ENCODE results near the gene CAD.

Gene CAD

DNA sequence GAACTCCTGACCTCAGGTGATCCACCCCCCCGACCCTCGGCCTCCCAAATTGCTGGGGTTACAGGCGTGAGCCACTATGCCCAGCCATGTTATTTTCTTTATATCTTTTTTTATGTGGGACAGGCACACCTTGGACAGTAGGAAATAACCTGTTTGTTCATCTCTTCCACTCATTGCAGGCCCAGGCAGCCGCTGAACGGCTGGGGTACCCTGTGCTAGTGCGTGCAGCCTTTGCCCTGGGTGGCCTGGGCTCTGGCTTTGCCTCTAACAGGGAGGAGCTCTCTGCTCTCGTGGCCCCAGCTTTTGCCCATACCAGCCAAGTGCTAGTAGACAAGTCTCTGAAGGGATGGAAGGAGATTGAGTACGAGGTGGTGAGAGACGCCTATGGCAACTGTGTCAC is 8.4 kb downstream of the CAD start:
- no peak for DNase-seq (ENCODE audit: low read depth)

DNA sequence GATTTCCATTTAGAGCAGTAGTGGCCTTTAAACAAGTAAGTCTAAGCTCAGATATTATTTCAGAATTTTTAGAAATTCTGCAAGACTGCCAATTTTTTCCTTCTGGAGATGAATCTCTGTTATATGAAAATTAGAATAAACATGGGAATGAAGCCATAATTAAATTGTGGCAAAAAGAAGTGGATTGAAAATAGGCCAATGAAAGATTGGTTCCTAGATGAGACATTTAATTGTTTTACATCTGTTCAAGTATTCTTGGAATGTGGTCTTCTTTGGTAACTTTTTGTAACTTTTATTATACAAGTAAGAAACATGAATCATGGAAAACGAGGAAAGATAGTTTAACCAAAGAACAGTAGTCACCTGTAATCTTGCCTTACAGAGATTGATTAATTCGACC is 10.3 kb downstream of the CAD start:
- no peak for DNase-seq (ENCODE audit: low read depth)

DNA sequence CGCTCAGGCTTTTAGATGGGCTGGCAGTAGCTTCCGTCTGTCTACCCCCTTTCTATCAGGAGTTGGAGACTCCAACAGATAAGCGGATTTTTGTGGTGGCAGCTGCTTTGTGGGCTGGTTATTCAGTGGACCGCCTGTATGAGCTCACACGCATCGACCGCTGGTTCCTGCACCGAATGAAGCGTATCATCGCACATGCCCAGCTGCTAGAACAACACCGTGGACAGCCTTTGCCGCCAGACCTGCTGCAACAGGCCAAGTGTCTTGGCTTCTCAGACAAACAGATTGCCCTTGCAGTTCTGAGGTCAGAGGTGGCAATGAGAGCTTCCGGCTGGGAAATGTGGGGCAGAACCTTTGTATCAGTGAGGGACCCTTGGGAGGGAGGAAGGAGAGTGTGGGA is 14.8 kb downstream of the CAD start:
- DNase-seq (ENCODE audit: low read depth), result no peak

DNA sequence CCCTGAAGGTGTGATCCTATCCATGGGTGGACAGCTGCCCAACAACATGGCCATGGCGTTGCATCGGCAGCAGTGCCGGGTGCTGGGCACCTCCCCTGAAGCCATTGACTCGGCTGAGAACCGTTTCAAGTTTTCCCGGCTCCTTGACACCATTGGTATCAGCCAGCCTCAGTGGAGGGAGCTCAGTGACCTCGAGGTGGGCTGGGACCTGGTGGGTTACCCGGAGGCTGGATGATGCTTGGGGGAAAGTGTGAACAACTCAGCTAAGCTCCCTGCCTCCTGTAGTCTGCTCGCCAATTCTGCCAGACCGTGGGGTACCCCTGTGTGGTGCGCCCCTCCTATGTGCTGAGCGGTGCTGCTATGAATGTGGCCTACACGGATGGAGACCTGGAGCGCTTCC is 16.2 kb downstream of the CAD start:
- DNase-seq (ENCODE audit: low read depth), result no peak

DNA sequence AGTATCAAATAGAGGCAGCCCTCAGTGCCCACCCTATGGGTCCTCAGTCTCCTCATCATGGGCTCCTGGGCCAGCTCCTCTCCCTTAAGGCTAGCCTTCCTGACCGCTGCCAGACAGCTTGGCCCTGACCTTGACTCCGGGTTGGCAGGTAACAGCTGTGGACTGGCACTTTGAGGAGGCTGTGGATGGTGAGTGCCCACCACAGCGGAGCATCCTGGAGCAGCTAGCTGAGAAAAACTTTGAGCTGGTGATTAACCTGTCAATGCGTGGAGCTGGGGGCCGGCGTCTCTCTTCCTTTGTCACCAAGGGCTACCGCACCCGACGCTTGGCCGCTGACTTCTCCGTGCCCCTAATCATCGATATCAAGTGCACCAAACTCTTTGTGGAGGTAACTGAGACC is 19.0 kb downstream of the CAD start:
- DNase-seq (ENCODE audit: low read depth), result no peak

DNA sequence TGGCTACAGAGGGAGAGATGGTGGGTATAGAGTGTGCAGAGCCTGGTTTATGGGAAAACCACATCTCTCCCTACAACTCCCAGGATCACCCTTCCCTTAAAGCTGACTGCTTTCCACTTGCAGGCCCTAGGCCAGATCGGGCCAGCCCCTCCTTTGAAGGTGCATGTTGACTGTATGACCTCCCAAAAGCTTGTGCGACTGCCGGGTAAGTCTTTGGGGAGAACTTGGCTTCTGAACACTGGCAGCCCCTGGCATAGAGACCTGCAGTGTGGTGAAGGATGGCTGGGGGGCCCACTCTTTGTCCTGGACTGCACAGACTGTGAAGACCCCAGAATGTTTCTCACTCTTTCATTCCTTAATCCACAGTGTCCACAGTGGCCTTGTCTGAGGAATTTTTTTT is 19.5 kb downstream of the CAD start:
- no peak for DNase-seq (ENCODE audit: low read depth)

DNA sequence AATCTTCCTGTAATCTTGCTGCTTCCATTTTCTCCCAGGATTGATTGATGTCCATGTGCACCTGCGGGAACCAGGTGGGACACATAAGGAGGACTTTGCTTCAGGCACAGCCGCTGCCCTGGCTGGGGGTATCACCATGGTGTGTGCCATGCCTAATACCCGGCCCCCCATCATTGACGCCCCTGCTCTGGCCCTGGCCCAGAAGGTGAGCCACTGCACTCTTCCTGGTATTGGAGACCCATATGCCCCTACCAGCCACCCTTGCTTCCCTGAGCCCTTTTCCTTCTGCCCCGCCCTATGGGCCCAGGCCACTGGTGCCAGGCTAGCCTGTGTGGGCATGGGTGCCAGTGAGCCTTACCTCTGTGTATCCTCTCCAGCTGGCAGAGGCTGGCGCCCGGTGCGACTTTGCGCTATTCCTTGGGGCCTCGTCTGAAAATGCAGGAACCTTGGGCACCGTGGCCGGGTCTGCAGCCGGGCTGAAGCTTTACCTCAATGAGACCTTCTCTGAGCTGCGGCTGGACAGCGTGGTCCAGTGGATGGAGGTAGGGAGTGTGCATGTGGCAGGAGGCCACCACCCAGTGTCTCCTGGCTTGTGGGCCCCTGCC is 20.3 kb downstream of the CAD start:
- no peak for DNase-seq (ENCODE audit: low read depth)

DNA sequence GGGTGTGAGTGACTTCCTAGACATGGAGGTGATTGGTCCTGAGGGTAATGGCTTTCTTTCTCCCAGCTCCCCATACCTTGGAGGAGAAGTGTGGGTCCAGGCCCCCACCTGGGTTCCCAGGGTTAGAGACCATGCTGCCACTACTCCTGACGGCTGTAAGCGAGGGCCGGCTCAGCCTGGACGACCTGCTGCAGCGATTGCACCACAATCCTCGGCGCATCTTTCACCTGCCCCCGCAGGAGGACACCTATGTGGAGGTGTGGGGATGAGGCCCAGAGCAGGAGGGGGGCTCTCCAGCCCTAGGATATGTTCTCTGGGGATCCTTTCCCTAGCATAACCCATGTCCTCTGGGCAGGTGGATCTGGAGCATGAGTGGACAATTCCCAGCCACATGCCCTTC is 21.8 kb downstream of the CAD start:
- DNase-seq (ENCODE audit: low read depth), result no peak

DNA sequence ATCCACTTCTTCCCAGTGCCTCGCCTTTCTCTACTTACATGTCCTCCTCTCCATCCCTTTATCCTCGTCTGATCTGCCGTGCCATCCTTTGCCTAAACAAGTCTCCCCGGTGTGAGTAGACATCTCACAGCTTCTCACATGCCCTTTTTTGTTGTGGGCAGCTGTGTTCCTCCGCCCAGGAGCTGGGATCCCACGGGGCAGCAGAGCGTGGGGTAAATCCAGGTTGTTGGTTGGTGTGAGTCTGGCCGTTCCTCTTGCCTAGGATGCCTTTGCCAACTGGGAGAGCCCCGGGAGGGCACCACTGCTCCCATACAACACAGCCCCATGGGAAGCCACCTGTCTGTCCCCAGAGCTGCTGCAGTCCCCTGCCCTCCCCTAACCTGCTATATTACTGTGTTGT is 23.2 kb downstream of the CAD start:
- no peak for DNase-seq (ENCODE audit: low read depth)

DNA sequence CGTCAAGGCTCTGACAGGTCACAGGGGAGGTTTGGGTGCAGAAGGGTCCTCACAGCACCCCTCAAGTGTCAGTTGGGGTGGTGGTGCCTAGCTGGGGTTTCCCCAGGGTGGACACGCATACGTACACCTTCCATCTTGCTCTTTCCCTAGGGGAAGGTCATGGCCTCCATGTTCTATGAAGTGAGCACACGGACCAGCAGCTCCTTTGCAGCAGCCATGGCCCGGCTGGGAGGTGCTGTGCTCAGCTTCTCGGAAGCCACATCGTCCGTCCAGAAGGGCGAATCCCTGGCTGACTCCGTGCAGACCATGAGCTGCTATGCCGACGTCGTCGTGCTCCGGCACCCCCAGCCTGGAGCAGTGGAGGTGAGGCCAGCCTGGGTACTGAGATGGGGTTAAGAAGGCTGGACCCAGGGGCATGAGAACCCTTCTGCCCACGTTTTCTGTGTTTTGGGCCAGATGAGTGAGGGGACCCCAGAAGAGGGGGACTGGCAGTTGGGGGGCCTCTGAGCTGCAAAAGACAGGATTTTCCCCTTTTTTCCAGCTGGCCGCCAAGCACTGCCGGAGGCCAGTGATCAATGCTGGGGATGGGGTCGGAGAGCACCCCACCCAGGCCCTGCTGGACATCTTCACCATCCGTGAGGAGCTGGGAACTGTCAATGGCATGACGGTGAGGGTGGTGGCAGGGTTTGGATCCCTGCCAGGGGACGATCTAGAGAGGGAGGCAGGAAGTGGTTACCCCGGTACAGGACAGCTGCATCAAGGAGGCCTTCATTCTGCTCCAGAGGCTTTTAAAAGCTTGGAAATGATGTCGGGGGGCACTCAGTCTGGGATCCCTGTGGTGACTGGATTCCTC is 24.8 kb downstream of the CAD start:
- no peak for DNase-seq (ENCODE audit: low read depth)

DNA sequence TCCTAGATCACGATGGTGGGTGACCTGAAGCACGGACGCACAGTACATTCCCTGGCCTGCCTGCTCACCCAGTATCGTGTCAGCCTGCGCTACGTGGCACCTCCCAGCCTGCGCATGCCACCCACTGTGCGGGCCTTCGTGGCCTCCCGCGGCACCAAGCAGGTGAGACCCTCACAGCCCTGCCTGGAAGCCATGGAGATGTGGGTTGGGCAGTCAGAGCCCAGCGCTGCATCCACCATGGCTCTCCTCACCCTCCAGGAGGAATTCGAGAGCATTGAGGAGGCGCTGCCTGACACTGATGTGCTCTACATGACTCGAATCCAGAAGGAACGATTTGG is 25.4 kb downstream of the CAD start:
- no peak for DNase-seq (ENCODE audit: low read depth)

DNA sequence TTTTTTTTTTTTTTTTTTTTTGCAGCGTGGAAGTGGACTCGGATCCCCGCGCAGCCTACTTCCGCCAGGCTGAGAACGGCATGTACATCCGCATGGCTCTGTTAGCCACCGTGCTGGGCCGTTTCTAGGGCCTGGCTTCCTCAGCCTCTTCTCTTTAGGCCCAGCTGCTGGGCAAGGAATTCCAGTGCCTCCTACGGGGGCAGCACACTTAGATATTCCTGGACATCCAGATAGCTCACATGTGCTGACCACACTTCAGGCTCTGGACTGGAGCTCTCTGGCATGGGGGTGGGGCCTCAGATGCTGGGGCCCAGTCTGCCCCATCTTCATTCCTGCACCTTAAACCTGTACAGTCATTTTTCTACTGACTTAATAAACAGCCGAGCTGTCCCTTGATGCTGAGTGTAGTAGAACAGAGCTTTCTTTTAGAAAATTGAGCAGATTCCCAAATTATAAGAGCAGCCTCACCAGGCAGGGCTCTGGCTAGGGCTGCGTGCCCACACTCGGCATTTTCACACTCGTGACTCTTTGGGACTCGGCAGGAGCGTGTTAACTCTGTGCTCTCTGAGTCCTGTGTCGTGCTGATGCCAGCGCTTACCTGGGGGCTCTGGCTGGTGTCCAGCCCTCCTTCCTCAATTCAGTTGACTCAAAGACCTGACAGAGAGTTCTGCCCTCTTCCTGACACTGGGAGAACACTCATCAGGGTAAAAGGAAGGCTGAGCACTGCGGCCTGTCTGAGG is 26.4 kb downstream of the CAD start:
- DNase-seq (ENCODE audit: low read depth), result no peak

DNA sequence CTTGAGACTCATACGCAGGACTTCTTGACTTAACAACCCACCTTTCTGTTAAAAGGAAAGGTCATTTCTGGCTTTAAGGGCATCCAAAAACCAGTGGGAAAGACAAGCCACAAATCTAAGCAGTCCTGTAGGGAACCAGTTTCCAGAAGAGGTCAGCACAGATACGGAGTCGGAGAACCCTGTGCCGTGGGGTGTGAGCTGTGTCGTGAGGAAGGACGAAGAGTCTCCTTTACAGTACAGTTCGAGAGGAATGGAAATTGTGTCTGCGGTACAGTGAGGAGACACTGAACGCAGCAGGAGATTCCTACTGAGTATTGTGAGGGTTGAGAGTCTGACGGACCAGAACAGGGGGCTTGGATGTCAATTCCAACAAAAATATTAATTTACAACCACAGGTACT is 27.9 kb downstream of the CAD start:
- no peak for DNase-seq (ENCODE audit: low read depth)

DNA sequence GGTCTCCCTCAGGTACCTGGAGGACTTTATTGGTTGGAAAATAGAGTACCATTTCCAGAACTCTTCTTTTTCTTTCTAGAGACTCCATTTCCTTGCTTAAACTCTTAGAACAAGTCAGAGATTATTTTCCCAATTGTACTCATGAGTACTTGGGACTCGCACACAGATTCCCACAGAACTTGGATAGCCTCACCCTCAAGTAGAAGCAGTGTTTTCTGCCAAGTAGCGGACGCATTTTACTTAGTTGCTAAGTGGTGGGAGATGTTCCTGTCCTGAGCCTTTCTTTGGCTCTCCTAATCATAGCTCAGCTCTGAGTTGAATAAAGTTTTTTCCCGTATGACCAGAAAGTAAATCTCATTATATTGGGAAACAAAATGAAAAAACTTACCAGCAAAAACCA is 28.5 kb downstream of the CAD start:
- DNase-seq (ENCODE audit: low read depth), result no peak

DNA sequence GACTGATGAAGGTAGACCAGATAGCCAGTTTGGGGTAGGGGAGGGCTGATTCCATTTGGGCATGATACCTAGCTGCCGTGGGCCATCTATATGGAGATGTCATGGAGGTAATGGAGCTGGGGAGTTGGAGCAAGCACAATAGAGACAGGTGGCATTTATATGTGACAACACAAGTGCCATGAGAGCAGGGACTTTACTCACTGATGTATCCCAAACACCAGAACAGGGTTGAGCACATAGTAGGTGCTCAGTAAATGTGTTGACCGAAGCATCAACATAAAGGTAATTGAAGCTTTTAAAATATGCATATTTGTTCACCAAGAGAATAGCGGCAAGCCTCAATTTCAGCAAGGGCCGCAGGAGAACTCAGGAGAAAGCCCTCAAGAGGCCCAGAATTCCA is 30.7 kb downstream of the CAD start:
- no peak for DNase-seq (ENCODE audit: low read depth)

DNA sequence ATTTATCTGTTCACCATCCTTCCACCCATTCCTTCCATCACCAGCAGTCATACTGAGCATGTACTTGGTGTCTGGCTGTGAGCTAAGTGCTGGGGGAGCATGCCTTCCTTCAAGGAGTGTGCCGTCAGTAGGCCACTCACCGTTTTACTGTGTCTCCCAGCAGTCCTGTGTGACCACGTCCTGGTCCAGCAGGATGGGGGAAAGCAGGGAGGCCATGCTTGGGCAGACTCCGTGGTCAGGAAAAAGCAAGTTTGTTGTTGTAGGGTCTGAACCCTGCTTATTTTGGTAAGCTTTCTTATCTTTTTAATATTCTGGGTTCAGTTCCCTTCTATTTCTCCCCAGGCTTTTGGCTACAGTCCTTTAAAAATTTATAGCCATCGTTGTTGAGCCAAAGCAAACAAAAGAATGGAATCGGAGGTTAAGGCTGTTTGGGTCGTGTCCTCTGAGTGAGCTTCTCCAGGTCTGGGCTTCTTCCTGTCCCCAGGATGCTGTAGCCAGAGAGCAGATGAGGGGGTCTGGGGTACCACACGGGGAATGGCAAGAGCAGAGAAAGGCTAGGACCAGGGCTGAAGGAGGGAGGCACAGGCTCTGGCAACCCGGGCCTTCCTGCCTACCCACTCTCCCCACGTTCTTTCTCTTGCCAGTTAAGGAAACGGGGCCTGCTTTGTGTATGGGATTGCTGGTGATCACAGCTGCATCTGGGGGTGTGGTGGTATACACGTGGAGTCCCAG is 32.2 kb downstream of the CAD start:
- DNase-seq (ENCODE audit: low read depth), result peak; percentile 25

DNA sequence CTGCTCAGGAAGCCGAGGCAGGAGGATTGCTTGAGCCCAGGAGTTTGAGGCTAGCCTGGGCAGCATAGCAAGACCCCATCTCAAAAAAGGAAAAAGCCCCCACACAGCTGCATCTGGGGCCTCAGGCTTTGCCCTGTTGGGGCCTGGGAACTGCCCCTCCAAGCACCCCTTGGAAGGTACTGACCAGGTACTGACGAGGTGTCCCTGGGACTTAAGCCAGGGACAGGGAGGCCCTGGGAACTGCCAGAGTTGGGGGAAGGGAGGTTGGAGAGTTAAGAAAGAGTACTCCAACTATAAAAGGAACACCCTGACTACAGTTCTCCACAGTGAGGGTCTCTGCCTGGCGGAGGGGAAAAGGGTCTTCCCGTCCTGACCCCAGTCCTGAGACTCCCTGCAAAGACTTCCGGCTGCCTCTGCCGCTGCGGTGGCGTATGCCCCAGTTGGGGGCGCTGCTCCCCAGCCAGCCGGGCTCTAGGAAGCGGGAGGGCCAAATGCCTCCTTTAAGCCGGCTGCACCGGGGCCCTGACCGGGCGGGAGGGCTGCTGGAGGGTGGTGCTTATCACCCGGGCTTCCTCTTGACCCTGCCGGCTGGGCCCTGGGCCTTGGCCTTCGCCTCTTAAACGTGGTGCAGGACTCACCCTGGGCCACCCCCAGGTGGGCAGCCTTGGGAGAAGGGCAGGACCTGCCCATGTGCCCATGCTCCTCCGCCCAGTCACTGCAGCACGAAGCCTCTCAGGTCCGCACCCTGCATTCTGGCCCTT is 32.9 kb downstream of the CAD start:
- no peak for DNase-seq (ENCODE audit: low read depth)

DNA sequence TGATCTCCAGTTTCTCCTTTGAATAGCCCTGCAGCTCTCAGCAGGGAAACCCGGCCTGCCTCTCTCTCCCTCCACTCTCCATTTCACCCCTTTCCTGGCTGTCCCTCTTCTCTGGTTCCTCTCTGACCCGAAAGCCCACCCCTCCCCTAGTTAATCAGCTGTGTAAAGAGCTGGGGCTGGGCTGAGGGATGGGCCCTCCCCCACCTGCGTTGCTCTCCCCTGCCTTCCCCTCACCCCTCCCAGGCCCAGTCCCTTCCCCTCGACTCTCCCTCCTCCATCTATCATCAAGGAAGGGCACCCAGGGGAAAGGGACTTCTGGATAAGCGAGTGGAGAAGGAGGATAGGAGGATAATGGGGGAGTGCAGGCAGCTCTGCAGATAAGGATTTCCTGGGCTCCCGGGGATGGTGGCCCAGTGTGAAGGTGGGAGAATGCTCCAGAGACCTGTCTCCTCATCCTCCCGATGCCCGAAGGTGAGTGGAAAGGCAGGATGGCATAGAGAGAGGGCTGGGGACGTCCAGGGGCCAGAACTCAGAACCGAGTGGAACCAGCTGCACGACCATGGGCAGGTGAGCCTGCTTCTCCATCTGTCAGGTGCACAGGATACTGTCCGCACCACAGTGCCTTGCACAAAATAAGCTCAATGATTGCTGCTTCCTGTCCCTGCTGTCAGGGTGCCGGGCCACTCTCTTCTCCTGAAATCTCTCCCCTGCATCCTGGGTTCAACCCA is 33.6 kb downstream of the CAD start:
- DNase-seq (ENCODE audit: low read depth), result no peak

DNA sequence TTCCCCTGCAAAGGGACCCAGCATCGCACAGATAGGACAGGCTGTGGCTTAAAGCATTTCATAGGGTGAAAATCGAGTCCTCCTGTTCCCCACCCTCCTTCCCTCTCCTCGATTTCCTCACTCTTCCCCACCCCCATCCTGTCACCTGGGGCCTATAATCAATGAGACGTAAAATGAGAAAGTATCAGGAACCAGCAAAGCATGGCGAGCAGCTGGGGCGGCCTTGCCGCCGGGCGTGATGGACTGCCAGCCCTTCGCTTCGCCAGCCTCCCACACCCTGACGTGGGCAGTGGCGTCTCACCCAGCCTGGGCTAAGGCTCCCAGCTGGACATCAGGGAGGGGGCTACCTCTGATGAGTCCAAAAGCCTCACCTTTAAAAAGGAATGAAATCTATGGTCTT is 34.6 kb downstream of the CAD start:
- no peak for DNase-seq (ENCODE audit: low read depth)

DNA sequence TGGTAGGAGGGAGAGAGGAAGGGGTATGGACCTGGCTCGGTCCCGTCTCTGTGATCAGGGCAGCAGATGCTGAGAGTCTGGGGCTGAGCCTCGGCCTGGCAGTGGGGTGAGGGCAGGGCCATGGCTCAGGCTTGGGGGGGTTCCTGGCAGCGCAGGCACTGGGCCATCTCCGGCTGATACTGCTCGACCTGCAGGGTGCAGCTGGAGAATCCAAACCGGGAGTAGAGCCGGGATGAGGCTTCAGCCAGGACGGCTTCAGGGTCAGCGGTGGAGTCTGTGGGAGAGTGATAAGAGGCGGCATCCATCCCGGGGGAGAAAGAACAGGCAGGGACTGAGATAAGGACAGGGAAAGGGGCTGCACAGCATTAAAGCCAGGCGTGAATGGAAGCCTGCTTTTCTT is 38.0 kb downstream of the CAD start:
- no peak for DNase-seq (ENCODE audit: low read depth)

DNA sequence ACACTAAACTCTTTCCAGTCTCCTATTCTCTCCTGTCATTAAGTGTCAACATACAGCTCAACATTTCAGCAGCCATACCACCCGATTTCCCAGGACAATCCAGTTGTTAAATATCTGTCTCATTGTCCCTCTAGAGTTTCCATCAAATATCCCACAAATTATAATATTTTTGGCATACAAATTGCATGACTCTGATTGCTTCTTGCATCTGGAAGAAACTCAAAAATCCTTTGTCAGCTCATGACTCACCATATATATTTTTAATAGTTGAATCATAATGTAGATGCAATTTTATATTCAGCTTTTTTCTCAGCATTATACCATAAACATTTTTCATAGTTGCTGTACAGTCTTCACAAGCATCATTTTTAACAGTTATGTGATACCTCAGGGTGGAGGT is 38.5 kb downstream of the CAD start:
- peak; percentile 67 for DNase-seq (ENCODE audit: low read depth)
